Activated CD4-positive, alpha-beta memory T cell treated with anti-CD3 and anti-CD28 coated beads, Interleukin-2, amount 10 ng/mL, durations not matched to agents 7 days and 5 days (primary cell): ENCODE data around the gene ELMO1. TPM values are rescaled to one million over a fixed set of nuclear protein-coding genes. Genes with fewer than 3 reads are reported as not detected.

Source experiments
- CTCF ChIA-PET: fragments of 350-600 bp; sonication (Branson Sonifier 250); formaldehyde crosslinking; loops from one replicate; lab custom pipeline; 2021; ENCODE audit warnings: antibody characterized with exemption, inconsistent platforms; lab: Charles Lee
- POLR2A ChIA-PET: fragments of 350-600 bp; sonication (Branson Sonifier 250); formaldehyde crosslinking; loops from one replicate; lab custom pipeline; 2021; ENCODE audit warnings: antibody characterized with exemption; lab: Charles Lee
- DNase-seq: peaks from one replicate; pipeline ENCODE4 v3.0.0-alpha.2; 2020
- H3K27ac Mint-ChIP-seq: one replicate; pipeline ENCODE4 v1.8.0; 2021; ENCODE audit warnings: mild to moderate bottlenecking, mixed read lengths
- H3K27me3 Mint-ChIP-seq: one replicate; pipeline ENCODE4 v1.8.0; 2021; ENCODE audit warnings: mixed read lengths
- H3K36me3 Mint-ChIP-seq: one replicate; pipeline ENCODE4 v1.8.0; 2021; ENCODE audit warnings: low read depth, mixed read lengths
- H3K4me1 Mint-ChIP-seq: one replicate; pipeline ENCODE4 v1.8.0; 2021; ENCODE audit warnings: mixed read lengths
- H3K4me3 Mint-ChIP-seq: one replicate; pipeline ENCODE4 v1.8.0; 2021; ENCODE audit warnings: mild to moderate bottlenecking, mixed read lengths
- H3K9me3 Mint-ChIP-seq: one replicate; pipeline ENCODE4 v1.8.0; 2021; ENCODE audit warnings: mixed read lengths
- total RNA-seq, 2 experiments: library from RNA; stranded (reverse); gene quantifications; one replicate each; pipeline ENCODE4 v1.2.3, GENCODE V29; 2021

Gene ELMO1
- total RNA-seq, 2 experiments from 2014 or later = 100 to 102 TPM

- Mint-ChIP-seq H3K4me1 (peaks cover 38% of the 10 kb centered on the region), H3K4me3 (no peak overlapping the region), H3K9me3 (peaks cover 11% of the 10 kb centered on the region), H3K27ac (no peak overlapping the region), H3K36me3 (peaks cover 42% of the 10 kb centered on the region), H3K27me3 (no peaks in the 10 kb centered on the region)
- no peak for DNase-seq
- ChIA-PET POLR2A (interaction anchor here (1.6 kb wide), 1 partner anchor 12 kb away, joined by 4 read pairs; no protein-coding TSS in a partner anchor), CTCF (interaction anchor here (1.4 kb wide), 1 partner anchor 14 kb away, joined by 4 read pairs; no protein-coding TSS in a partner anchor)
These were observed 482.0 kb downstream of the ELMO1 start for GRCh38 chr7:36966636-36967035.

- CTCF ChIA-PET = no interaction called here
- no peak for DNase-seq
- POLR2A ChIA-PET = no interaction called here
- Mint-ChIP-seq H3K9me3 (peaks cover 11% of the 10 kb centered on the region), H3K27me3 (no peaks in the 10 kb centered on the region), H3K27ac (no peak overlapping the region), H3K4me1 (peaks cover 33% of the 10 kb centered on the region), H3K36me3 (peaks cover 37% of the 10 kb centered on the region), H3K4me3 (no peak overlapping the region)
These were observed 482.6 kb downstream of the ELMO1 start for GRCh38 chr7:36966039-36966438.

- ChIA-PET POLR2A (no interaction called here), CTCF (interaction anchor here (1.2 kb wide), 1 partner anchor 216 kb away, joined by 3 read pairs; no protein-coding TSS in a partner anchor)
- Mint-ChIP-seq H3K4me1 (peaks cover 32% of the 10 kb centered on the region), H3K27ac (no peak overlapping the region), H3K27me3 (no peaks in the 10 kb centered on the region), H3K4me3 (no peak overlapping the region), H3K9me3 (peaks cover 11% of the 10 kb centered on the region), H3K36me3 (peaks cover 37% of the 10 kb centered on the region)
- no peak for DNase-seq
These were observed 483.0 kb downstream of the ELMO1 start for GRCh38 chr7:36965625-36966024.

- ChIA-PET CTCF (interaction anchor here (1.2 kb wide), 1 partner anchor 218 kb away, joined by 3 read pairs; no protein-coding TSS in a partner anchor), POLR2A (interaction anchor here (1.0 kb wide), 1 partner anchor 26 kb away, joined by 4 read pairs; no protein-coding TSS in a partner anchor)
- Mint-ChIP-seq H3K4me3 (no peak overlapping the region), H3K27me3 (no peaks in the 10 kb centered on the region), H3K9me3 (peaks cover 10% of the 10 kb centered on the region), H3K36me3 (peaks cover 38% of the 10 kb centered on the region), H3K4me1 (peaks cover 21% of the 10 kb centered on the region), H3K27ac (no peak overlapping the region)
- no peak for DNase-seq
These were observed 484.4 kb downstream of the ELMO1 start for GRCh38 chr7:36964297-36964696.

GRCh38 chr7:36962367-36962766 is 486.3 kb downstream of the ELMO1 start:
- Mint-ChIP-seq H3K27me3 (no peaks in the 10 kb centered on the region), H3K27ac (no peak overlapping the region), H3K36me3 (peaks cover 35% of the 10 kb centered on the region), H3K4me3 (no peak overlapping the region), H3K9me3 (peaks cover 9% of the 10 kb centered on the region), H3K4me1 (peaks cover 16% of the 10 kb centered on the region)
- ChIA-PET CTCF (no interaction called here), POLR2A (no interaction called here)
- no peak for DNase-seq

GRCh38 chr7:36961693-36962092 is 487.0 kb downstream of the ELMO1 start:
- ChIA-PET CTCF (interaction anchor here (0.7 kb wide), 1 partner anchor 1537 kb away, joined by 3 read pairs; no protein-coding TSS in a partner anchor), POLR2A (interaction anchor here (1.6 kb wide), 1 partner anchor 24 kb away, joined by 4 read pairs; no protein-coding TSS in a partner anchor)
- Mint-ChIP-seq H3K4me1 (peaks cover 16% of the 10 kb centered on the region), H3K27ac (no peak overlapping the region), H3K36me3 (peaks cover 32% of the 10 kb centered on the region), H3K27me3 (no peaks in the 10 kb centered on the region), H3K4me3 (no peak overlapping the region), H3K9me3 (peaks cover 9% of the 10 kb centered on the region)
- no peak for DNase-seq

GRCh38 chr7:36961097-36961496 is 487.6 kb downstream of the ELMO1 start:
- CTCF ChIA-PET = interaction anchor here (0.7 to 1.0 kb wide), 2 partner anchors 9 to 1536 kb away, joined by 3 read pairs; no protein-coding TSS in a partner anchor
- H3K27ac Mint-ChIP-seq = no peak overlapping the region
- H3K9me3 Mint-ChIP-seq = peaks cover 6% of the 10 kb centered on the region
- peaks cover 32% of the 10 kb centered on the region for H3K36me3 Mint-ChIP-seq
- H3K27me3 Mint-ChIP-seq = no peaks in the 10 kb centered on the region
- no peak overlapping the region for H3K4me3 Mint-ChIP-seq
- no peak for DNase-seq
- POLR2A ChIA-PET = interaction anchor here (1.4 to 1.6 kb wide), 2 partner anchors 10 to 23 kb away, joined by 3 to 4 read pairs; no protein-coding TSS in a partner anchor
- peaks cover 16% of the 10 kb centered on the region for H3K4me1 Mint-ChIP-seq

- no peak overlapping the region for H3K27ac Mint-ChIP-seq
- peaks cover 36% of the 10 kb centered on the region for H3K36me3 Mint-ChIP-seq
- peaks cover 14% of the 10 kb centered on the region for H3K4me1 Mint-ChIP-seq
- POLR2A ChIA-PET = interaction anchor here (1.4 to 1.6 kb wide), 2 partner anchors 11 to 22 kb away, joined by 3 to 4 read pairs; no protein-coding TSS in a partner anchor
- H3K27me3 Mint-ChIP-seq = no peaks in the 10 kb centered on the region
- no peak for DNase-seq
- H3K4me3 Mint-ChIP-seq = no peak overlapping the region
- peaks cover 12% of the 10 kb centered on the region for H3K9me3 Mint-ChIP-seq
- CTCF ChIA-PET = no interaction called here
These were observed 488.6 kb downstream of the ELMO1 start for GRCh38 chr7:36960105-36960504.

- Mint-ChIP-seq H3K36me3 (peaks cover 37% of the 10 kb centered on the region), H3K9me3 (peaks cover 9% of the 10 kb centered on the region), H3K4me1 (peaks cover 7% of the 10 kb centered on the region), H3K4me3 (no peak overlapping the region), H3K27me3 (no peaks in the 10 kb centered on the region), H3K27ac (no peak overlapping the region)
- ChIA-PET POLR2A (no interaction called here), CTCF (interaction anchor here (0.8 to 1.6 kb wide), 2 partner anchors 13 to 19 kb away, joined by 3 read pairs; no protein-coding TSS in a partner anchor)
- no peak for DNase-seq
These were observed 490.4 kb downstream of the ELMO1 start for GRCh38 chr7:36958111-36958733.

GRCh38 chr7:36957620-36958019 is 491.0 kb downstream of the ELMO1 start:
- POLR2A ChIA-PET = no interaction called here

GRCh38 chr7:36956814-36957213 is 491.9 kb downstream of the ELMO1 start:
- peaks cover 37% of the 10 kb centered on the region for H3K36me3 Mint-ChIP-seq
- POLR2A ChIA-PET = no interaction called here
- CTCF ChIA-PET = interaction anchor here (0.6 to 1.6 kb wide), 2 partner anchors 18 to 461 kb away, joined by 3 read pairs; no protein-coding TSS in a partner anchor
- DNase-seq = no peak
- H3K4me3 Mint-ChIP-seq = no peak overlapping the region
- no peak overlapping the region for H3K27ac Mint-ChIP-seq
- H3K9me3 Mint-ChIP-seq = peaks cover 16% of the 10 kb centered on the region
- H3K4me1 Mint-ChIP-seq = peaks cover 4% of the 10 kb centered on the region
- H3K27me3 Mint-ChIP-seq = no peaks in the 10 kb centered on the region

More at GRCh38 chr7:36957620-36958019, 491.0 kb downstream of the ELMO1 start:
- Mint-ChIP-seq H3K9me3 (peaks cover 9% of the 10 kb centered on the region), H3K27ac (no peak overlapping the region), H3K36me3 (peaks cover 36% of the 10 kb centered on the region), H3K4me1 (peaks cover 7% of the 10 kb centered on the region), H3K27me3 (no peaks in the 10 kb centered on the region), H3K4me3 (no peak overlapping the region)
- DNase-seq = no peak
- CTCF ChIA-PET = interaction anchor here (0.6 to 1.6 kb wide), 3 partner anchors 13 to 462 kb away, joined by 3 read pairs; no protein-coding TSS in a partner anchor

GRCh38 chr7:36955456-36956129 is 493.1 kb downstream of the ELMO1 start:
- Mint-ChIP-seq H3K36me3 (peaks cover 46% of the 10 kb centered on the region), H3K4me1 (no peaks in the 10 kb centered on the region), H3K9me3 (peaks cover 27% of the 10 kb centered on the region), H3K27ac (no peak overlapping the region), H3K4me3 (no peak overlapping the region), H3K27me3 (no peaks in the 10 kb centered on the region)
- ChIA-PET CTCF (interaction anchor here (1.2 kb wide), 1 partner anchor 17 kb away, joined by 3 read pairs; no protein-coding TSS in a partner anchor), POLR2A (interaction anchor here (1.1 to 1.3 kb wide), 2 partner anchors 12 to 17 kb away, joined by 4 read pairs; no protein-coding TSS in a partner anchor)
- no peak for DNase-seq
